MM.1S (cell line): ENCODE data around the gene ENOX2.

Source experiments
- DNase-seq: peaks from one replicate; pipeline ENCODE4 v3.0.0-alpha.2; 2015
- H2AFZ ChIP-seq: fragments of 300-600 bp; sonication (generic); 2 replicates; pipeline ENCODE4 v1.6.0; 2016; ENCODE audit warnings: antibody characterized with exemption, low read length
- H3F3A ChIP-seq: fragments of 300-600 bp; sonication (generic); 2 replicates; pipeline ENCODE4 v1.6.1; 2016; ENCODE audit warnings: mild to moderate bottlenecking, antibody characterized with exemption, low read length, moderate library complexity, mixed read lengths; ENCODE audit not compliant: insufficient read depth
- H3K27ac ChIP-seq: fragments of 300-600 bp; sonication (generic); 2 replicates; pipeline ENCODE4 v1.5.1; 2016; ENCODE audit warnings: mild to moderate bottlenecking, low read length
- H3K27me3 ChIP-seq: fragments of 300-600 bp; sonication (generic); replicated peaks from 2 replicates; pipeline ENCODE4 v1.6.0; 2016; ENCODE audit warnings: low read length; ENCODE audit not compliant: insufficient read depth
- H3K36me3 ChIP-seq: fragments of 300-600 bp; sonication (generic); replicated peaks from 2 replicates; pipeline ENCODE4 v1.6.1; 2016; ENCODE audit warnings: mild to moderate bottlenecking, low read length, mixed read lengths; ENCODE audit not compliant: insufficient read depth
- H3K4me1 ChIP-seq: fragments of 300-600 bp; sonication (generic); 2 replicates; pipeline ENCODE4 v1.6.1; 2016; ENCODE audit warnings: low read length, mixed read lengths
- H3K4me2 ChIP-seq: fragments of 300-600 bp; sonication (generic); 2 replicates; pipeline ENCODE4 v1.6.0; 2016; ENCODE audit warnings: low read depth, low read length
- H3K4me3 ChIP-seq: fragments of 300-600 bp; sonication (generic); 2 replicates; pipeline ENCODE4 v1.5.1; 2016; ENCODE audit warnings: low read length, mixed read lengths
- H3K79me2 ChIP-seq: fragments of 300-600 bp; sonication (generic); 2 replicates; pipeline ENCODE4 v1.6.1; 2016; ENCODE audit warnings: mixed run types, low read length, mixed read lengths
- H3K9ac ChIP-seq: fragments of 300-600 bp; sonication (generic); 2 replicates; pipeline ENCODE4 v1.6.1; 2016; ENCODE audit warnings: low read length, mixed read lengths
- H3K9me2 ChIP-seq: fragments of 300-600 bp; sonication (generic); replicated peaks from 2 replicates; pipeline ENCODE4 v1.6.1; 2016; ENCODE audit warnings: mild to moderate bottlenecking, low read length, mixed read lengths; ENCODE audit not compliant: insufficient read depth
- H3K9me3 ChIP-seq: fragments of 300-600 bp; sonication (generic); replicated peaks from 2 replicates; pipeline ENCODE4 v1.6.1; 2016; ENCODE audit warnings: mild to moderate bottlenecking, low read length, mixed read lengths; ENCODE audit not compliant: insufficient read depth
- H4K20me1 ChIP-seq: fragments of 300-600 bp; sonication (generic); 2 replicates; pipeline ENCODE4 v1.6.1; 2016; ENCODE audit warnings: mild to moderate bottlenecking, low read length, moderate library complexity, mixed read lengths; ENCODE audit not compliant: insufficient read depth
- CTCF ChIP-seq: fragments of 300-600 bp; sonication (generic); IDR thresholded peaks from 2 replicates; pipeline ENCODE4 v1.5.1; 2016; ENCODE audit warnings: antibody characterized with exemption, low read length, mixed read lengths
- EZH2 ChIP-seq: fragments of 300-600 bp; sonication (generic); optimal IDR thresholded peaks from 2 replicates; pipeline ENCODE3; 2017; ENCODE audit warnings: low read depth, mild to moderate bottlenecking, antibody characterized with exemption, low read length, mixed read lengths
- EZH2phosphoT487 ChIP-seq: fragments of 300-600 bp; sonication (generic); IDR thresholded peaks from 2 replicates; pipeline ENCODE4 v1.6.1; 2018; ENCODE audit warnings: antibody characterized with exemption, low read length

ENOX2 gene

GRCh38 chrX:130694983-130695382 lies 208.0 kb downstream of the ENOX2 start:
- Histone ChIP-seq H3K36me3 (no peaks in the 10 kb centered on the region), H3K9me2 (no peaks in the 10 kb centered on the region), H3K9ac (no peak overlapping the region), H4K20me1 (no peaks in the 10 kb centered on the region), H3K9me3 (no peaks in the 10 kb centered on the region), H3K79me2 (no peaks in the 10 kb centered on the region), H3K4me1 (no peaks in the 10 kb centered on the region), H3K4me3 (no peak overlapping the region), H2AFZ (no peak overlapping the region), H3F3A (no peaks in the 10 kb centered on the region), H3K4me2 (no peak overlapping the region), H3K27ac (no peak overlapping the region), H3K27me3 (no peaks in the 10 kb centered on the region)
- DNase-seq: no peak
- TF ChIP-seq EZH2phosphoT487 (no peak), EZH2 (no peak), CTCF (no peak)

- H3K9me3 ChIP-seq: no peaks in the 10 kb centered on the region
- H3K4me2 ChIP-seq: no peak overlapping the region
- no peaks in the 10 kb centered on the region for H3K36me3 ChIP-seq
- no peaks in the 10 kb centered on the region for H4K20me1 ChIP-seq
- no peak overlapping the region for H3K27ac ChIP-seq
- no peak for DNase-seq
- H3K27me3 ChIP-seq: no peaks in the 10 kb centered on the region
- H3F3A ChIP-seq: no peaks in the 10 kb centered on the region
- no peak for TF ChIP-seq CTCF
- no peak for TF ChIP-seq EZH2
- no peak for TF ChIP-seq EZH2phosphoT487
- no peak overlapping the region for H3K4me3 ChIP-seq
- no peaks in the 10 kb centered on the region for H3K9me2 ChIP-seq
- H3K4me1 ChIP-seq: no peaks in the 10 kb centered on the region
- no peak overlapping the region for H2AFZ ChIP-seq
- no peaks in the 10 kb centered on the region for H3K79me2 ChIP-seq
- H3K9ac ChIP-seq: no peak overlapping the region
Measured at GRCh38 chrX:130691576-130691975, 211.4 kb downstream of the ENOX2 start.

GRCh38 chrX:130688360-130688759 lies 214.6 kb downstream of the ENOX2 start:
- Histone ChIP-seq H3K4me3 (no peak overlapping the region), H3K9me3 (no peaks in the 10 kb centered on the region), H3K9me2 (no peaks in the 10 kb centered on the region), H3K36me3 (no peaks in the 10 kb centered on the region), H3K9ac (no peak overlapping the region), H2AFZ (no peak overlapping the region), H3K79me2 (no peaks in the 10 kb centered on the region), H3K4me2 (no peak overlapping the region), H3F3A (no peaks in the 10 kb centered on the region), H3K27ac (no peak overlapping the region), H3K4me1 (no peaks in the 10 kb centered on the region), H4K20me1 (no peaks in the 10 kb centered on the region), H3K27me3 (no peaks in the 10 kb centered on the region)
- DNase-seq: no peak
- TF ChIP-seq EZH2: no peak
- no peak for TF ChIP-seq CTCF
- no peak for TF ChIP-seq EZH2phosphoT487
